Measurements from ENCODE around the gene AP1G2.

Gene AP1G2

DNA sequence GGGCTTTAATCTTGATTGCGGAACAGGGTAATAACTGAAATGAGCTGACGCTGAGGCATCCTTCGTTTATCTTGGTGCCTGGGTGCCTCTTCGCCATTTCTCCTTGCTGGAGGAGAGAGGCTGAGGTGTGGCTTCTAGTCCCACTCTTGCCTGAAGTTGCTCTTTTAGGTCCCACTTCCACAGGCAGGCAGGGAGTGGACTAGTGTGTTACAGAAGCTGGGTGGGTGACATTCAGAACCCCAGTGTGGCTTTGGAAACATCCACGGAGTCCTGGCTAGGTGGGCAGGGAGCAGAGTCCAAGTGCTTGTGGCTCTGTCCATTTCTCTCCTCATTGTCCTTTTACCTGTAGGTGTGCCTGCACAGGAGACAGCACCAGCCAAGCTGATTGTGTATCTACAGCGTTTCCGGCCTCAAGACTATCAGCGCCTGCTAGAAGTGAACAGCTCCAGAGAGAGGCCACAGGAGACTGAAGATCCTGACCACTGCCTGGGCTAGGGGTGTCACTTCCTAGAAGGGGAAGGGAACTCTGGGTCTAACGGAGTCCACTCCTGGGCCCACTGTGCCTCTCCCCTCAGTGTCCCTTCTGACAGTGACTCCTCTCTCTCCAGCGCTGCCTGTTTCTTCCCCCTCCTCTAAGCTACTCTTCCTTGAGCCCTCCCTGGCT, 9.1 kb downstream of the AP1G2 start:
- in situ Hi-C loops (cut with HindIII; ENCODE audit: low pct_ligation_motif_present, low sequenced_read_pairs), result no loop called here
- H3K4me3 ChIP-seq (ENCODE audit: low read depth, low read length), result no peak overlapping the region
- H3K27me3 ChIP-seq (replicated peaks), result no peaks in the 10 kb centered on the region
- TF ChIP-seq, protein P1, sequence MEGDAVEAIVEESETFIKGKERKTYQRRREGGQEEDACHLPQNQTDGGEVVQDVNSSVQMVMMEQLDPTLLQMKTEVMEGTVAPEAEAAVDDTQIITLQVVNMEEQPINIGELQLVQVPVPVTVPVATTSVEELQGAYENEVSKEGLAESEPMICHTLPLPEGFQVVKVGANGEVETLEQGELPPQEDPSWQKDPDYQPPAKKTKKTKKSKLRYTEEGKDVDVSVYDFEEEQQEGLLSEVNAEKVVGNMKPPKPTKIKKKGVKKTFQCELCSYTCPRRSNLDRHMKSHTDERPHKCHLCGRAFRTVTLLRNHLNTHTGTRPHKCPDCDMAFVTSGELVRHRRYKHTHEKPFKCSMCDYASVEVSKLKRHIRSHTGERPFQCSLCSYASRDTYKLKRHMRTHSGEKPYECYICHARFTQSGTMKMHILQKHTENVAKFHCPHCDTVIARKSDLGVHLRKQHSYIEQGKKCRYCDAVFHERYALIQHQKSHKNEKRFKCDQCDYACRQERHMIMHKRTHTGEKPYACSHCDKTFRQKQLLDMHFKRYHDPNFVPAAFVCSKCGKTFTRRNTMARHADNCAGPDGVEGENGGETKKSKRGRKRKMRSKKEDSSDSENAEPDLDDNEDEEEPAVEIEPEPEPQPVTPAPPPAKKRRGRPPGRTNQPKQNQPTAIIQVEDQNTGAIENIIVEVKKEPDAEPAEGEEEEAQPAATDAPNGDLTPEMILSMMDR (IDR thresholded peaks at IDR 0.05; ENCODE audit: low read depth, low read length, missing control alignments), result no peak
- DNase-seq, result no peak
- no peak overlapping the region for H3K27ac ChIP-seq
- peaks cover 6% of the 10 kb centered on the region for H3K36me3 ChIP-seq (replicated peaks)

DNA sequence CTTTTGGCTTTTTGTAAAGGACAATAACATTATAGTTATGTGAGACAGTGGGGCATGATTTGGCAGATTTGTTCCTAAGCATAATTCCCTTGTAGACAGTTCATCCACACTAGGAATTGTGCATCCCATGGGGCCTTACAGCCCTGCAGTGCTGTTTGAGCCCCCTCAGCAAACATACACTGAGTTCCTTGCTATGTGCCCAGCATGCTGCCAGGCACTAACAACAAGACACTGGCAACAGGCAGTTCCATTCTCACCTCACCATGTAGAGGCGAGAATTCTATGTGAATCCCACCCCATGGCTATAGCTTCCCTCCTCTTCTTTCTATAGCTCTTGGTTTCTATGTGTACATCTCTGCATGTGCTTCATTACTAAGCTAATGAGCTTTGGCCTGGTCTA, 9.6 kb downstream of the AP1G2 start:
- in situ Hi-C loops (cut with HindIII; ENCODE audit: low pct_ligation_motif_present, low sequenced_read_pairs), result no loop called here
- Histone ChIP-seq H3K27ac (no peak overlapping the region), H3K4me3 (ENCODE audit: low read depth, low read length) (no peak overlapping the region), H3K27me3 (replicated peaks) (no peaks in the 10 kb centered on the region), H3K36me3 (replicated peaks) (peaks cover 6% of the 10 kb centered on the region)
- DNase-seq, result no peak
- TF ChIP-seq, protein P1 (IDR thresholded peaks at IDR 0.05; ENCODE audit: low read depth, low read length, missing control alignments), result no peak

DNA sequence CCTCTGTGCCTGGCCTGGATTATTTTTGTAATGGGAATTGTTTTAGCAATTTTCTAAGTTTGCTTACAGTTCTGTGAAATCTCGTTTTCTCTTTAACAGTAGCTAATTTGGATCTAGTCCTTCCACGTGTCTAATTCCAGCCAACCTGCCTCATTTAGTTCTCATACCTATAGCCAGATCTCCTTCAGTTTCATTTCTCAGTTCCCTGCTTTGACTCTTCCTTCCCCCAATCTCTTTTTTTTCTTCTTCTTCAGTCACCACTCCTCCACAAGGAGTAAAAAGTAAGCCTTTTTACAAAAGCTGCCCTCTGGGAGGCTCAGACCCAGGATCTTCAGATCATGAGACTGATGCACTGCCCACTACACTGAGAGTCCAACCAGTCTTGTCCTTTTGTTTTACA, 10.1 kb downstream of the AP1G2 start:
- H3K27me3 ChIP-seq (replicated peaks), result no peaks in the 10 kb centered on the region
- TF ChIP-seq, protein P1 (IDR thresholded peaks at IDR 0.05; ENCODE audit: low read depth, low read length, missing control alignments), result no peak
- H3K4me3 ChIP-seq (ENCODE audit: low read depth, low read length), result no peak overlapping the region
- no peak for DNase-seq
- H3K36me3 ChIP-seq (replicated peaks), result peaks cover 6% of the 10 kb centered on the region
- in situ Hi-C loops (cut with HindIII; ENCODE audit: low pct_ligation_motif_present, low sequenced_read_pairs), result no loop called here
- H3K27ac ChIP-seq, result no peak overlapping the region

DNA sequence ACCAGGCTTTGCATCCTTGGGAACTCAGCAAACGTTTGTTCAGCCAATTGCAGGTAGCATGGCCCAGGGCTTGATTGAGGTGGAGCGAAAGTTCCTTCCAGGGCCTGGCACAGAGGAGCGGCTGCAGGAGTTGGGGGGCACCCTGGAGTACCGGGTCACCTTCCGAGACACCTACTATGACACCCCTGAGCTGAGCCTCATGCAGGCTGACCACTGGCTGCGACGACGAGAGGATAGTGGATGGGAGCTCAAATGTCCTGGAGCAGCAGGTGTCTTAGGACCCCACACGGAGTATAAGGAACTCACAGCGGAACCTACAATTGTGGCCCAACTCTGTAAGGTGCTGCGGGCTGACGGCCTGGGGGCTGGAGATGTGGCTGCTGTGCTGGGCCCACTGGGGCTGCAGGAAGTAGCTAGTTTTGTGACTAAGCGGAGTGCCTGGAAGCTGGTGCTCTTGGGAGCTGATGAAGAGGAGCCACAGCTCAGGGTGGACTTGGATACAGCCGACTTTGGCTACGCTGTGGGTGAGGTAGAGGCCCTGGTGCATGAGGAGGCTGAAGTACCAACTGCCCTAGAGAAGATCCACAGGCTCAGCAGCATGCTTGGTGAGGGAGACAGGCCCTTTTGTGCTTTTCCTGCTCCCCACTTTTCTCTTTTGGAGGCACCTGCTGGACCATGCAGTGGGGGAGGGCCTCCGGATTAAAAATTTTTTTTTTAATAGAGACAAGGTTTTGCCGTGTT, 10.7 kb downstream of the AP1G2 start:
- DNase-seq, result no peak
- in situ Hi-C loops (cut with HindIII; ENCODE audit: low pct_ligation_motif_present, low sequenced_read_pairs), result no loop called here
- peaks cover 6% of the 10 kb centered on the region for H3K36me3 ChIP-seq (replicated peaks)
- TF ChIP-seq, protein P1 (IDR thresholded peaks at IDR 0.05; ENCODE audit: low read depth, low read length, missing control alignments), result no peak
- peak overlapping the region; percentile 86 for H3K4me3 ChIP-seq (ENCODE audit: low read depth, low read length)
- no peaks in the 10 kb centered on the region for H3K27me3 ChIP-seq (replicated peaks)
- H3K27ac ChIP-seq, result no peak overlapping the region

DNA sequence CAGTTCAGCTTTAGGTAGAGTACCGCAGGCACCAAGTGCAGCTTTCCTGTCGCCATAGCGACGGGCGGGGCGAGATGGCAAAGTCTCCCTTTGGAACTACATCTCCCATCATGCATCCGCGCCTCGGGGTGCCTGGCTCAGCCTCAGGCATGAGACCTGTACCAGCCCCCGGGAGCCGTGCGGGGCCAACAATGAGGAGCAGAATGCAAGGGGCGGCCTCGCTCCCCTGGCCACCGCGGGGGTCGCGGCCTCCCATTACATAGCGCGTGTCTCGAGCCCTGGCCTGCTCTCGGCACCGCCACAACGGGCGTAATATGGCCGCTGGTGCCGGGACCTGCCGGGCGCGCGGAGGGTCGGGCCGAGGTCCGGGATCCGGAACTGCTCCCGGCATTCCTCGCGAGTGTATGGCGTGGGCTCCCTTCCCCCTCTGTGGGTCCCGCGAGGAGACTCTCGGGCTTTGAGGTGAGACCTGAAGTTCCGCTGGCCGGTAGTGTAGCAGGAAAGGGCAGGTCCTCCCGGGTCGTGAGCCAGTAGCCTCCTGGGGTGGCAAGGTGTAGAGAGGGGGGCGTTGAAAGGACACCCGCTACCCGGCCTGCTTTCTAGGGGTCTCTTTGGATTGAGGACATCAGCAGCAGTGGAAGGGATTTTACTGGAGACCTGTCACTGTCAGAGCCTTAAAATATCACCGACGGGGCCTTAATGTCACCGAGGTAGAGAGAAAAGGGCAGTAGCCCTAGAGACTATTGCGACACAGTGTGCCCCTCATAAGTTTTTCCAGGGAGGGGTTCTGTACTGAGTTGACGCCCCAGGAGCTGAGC, 11.5 kb downstream of the AP1G2 start, which contains the start of gene THTPA:
Gene THTPA (plus strand): TSS at position 390 of the 818 bp plus-strand sequence. CDS start 487 bp downstream, outside the sequence.
- H3K27ac ChIP-seq, result peak within 1 kb of the TSS; percentile 92
- in situ Hi-C loops (cut with HindIII; ENCODE audit: low pct_ligation_motif_present, low sequenced_read_pairs), result no loop called here
- H3K27me3 ChIP-seq (replicated peaks), result no peaks in the 10 kb centered on the region
- DNase-seq, result peak; percentile 89
- peaks cover 6% of the 10 kb centered on the region for H3K36me3 ChIP-seq (replicated peaks)
- TF ChIP-seq, protein P1 (IDR thresholded peaks at IDR 0.05; ENCODE audit: low read depth, low read length, missing control alignments), result no peak
- H3K4me3 ChIP-seq (ENCODE audit: low read depth, low read length), result peak within 1 kb of the TSS; percentile 86

All from brain microvascular endothelial cell (primary cell).